K562 (cell line): Measurements from ENCODE around the gene SFSWAP. TPM values are rescaled to one million over a fixed set of nuclear protein-coding genes. Genes with fewer than 3 reads are reported as not detected.
A peak's percentile ranks its signal among the peaks of the same experiment; 100 is the strongest.

ENCODE experiments used
- ATAC-seq: fragments of 200-7000 bp; cut with Tn5 transposase; 3 replicates; pipeline ENCODE4 v1.9.1; 2020; ENCODE audit warnings: moderate library complexity
- BruUV-seq: library from RNA; stranded (reverse); fragments of 400-500 nt; replicated peaks from 2 replicates; lab custom pipeline; 2021; lab: Mats Ljungman, UMichigan
- CTCF ChIA-PET: fragments of 300-600 bp; formaldehyde crosslinking; extraction: SDS; loops from one replicate; lab custom pipeline; 2021; ENCODE audit warnings: low intra/inter-chr PET ratio; lab: Yijun Ruan, JAX
- POLR2A ChIA-PET: fragments of 300-600, 350-650 bp; sonication (Branson Sonifier 250); formaldehyde crosslinking; extraction: SDS; loops from one replicate; lab custom pipeline; 2021; ENCODE audit warnings: antibody characterized with exemption, inconsistent platforms; lab: Yijun Ruan, JAX
- DNase-seq, 4 experiments: peaks; one replicate each; pipeline versions ENCODE4 v3.0.0 to v3.0.0-alpha.2; 2011 to 2018; ENCODE audit warnings: low spot score in 3 of 4, mixed read lengths in 3 of 4; ENCODE audit errors: extremely low read depth in 1 of 4
- FAIRE-seq: peaks from 2 replicates; lab custom pipeline; 2011; peaks lifted over from hg19 to GRCh38; lab: Jason Lieb, UNC
- H2AFZ ChIP-seq: 2 replicates; pipeline ENCODE4 v1.6.0; 2011; ENCODE audit warnings: low read depth, low read length, control low read depth, inconsistent platforms
- H3K27ac ChIP-seq: fragments of 200-600 bp; 3 replicates; pipeline ENCODE4 v1.8.0; 2011; ENCODE audit warnings: low read depth, mild to moderate bottlenecking, control low read depth, inconsistent platforms, low read length, moderate library complexity, mixed read lengths; ENCODE audit errors: extremely low read depth
- H3K27me3 ChIP-seq, 2 experiments: fragments of 300-600 bp in 1 of 2; 2 replicates in 1 of 2; 3 replicates in 1 of 2; pipeline versions ENCODE4 v1.6.0 to v1.8.0; 2011; ENCODE audit warnings: inconsistent platforms in 2 of 2, low read length in 2 of 2, mild to moderate bottlenecking in 1 of 2, mixed read lengths in 1 of 2, moderate library complexity in 1 of 2; ENCODE audit not compliant: control insufficient read depth in 2 of 2, insufficient read depth in 2 of 2
- H3K36me3 ChIP-seq: fragments of 300-600 bp; 3 replicates; pipeline ENCODE4 v1.8.0; 2011; ENCODE audit warnings: mild to moderate bottlenecking, low read length, inconsistent platforms; ENCODE audit not compliant: control insufficient read depth, insufficient read depth
- H3K4me1 ChIP-seq, 2 experiments: fragments of 200-600 bp in 1 of 2; replicated peaks in 1 of 2; 2 replicates in 1 of 2; 3 replicates in 1 of 2; pipeline versions ENCODE4 v1.5.1 to v1.8.0; 2011; ENCODE audit warnings: inconsistent platforms in 2 of 2, low read length in 2 of 2, mild to moderate bottlenecking in 1 of 2, mixed read lengths in 1 of 2, moderate library complexity in 1 of 2; ENCODE audit not compliant: control insufficient read depth in 2 of 2, insufficient read depth in 2 of 2
- H3K4me2 ChIP-seq: 2 replicates; pipeline ENCODE4 v1.6.1; 2011; ENCODE audit warnings: low read length, control low read depth, inconsistent platforms, mixed read lengths; ENCODE audit not compliant: insufficient read depth
- H3K4me3 ChIP-seq: fragments of 200-600 bp; sonication (generic), shearing (Covaris generic); 2 replicates; pipeline ENCODE4 v1.5.1; 2016; ENCODE audit warnings: control low read depth, inconsistent platforms
- H3K79me2 ChIP-seq: fragments of 200-600 bp; 3 replicates; pipeline ENCODE4 v1.8.0; 2011; ENCODE audit warnings: low read length, inconsistent platforms; ENCODE audit not compliant: control insufficient read depth, insufficient read depth
- H3K9ac ChIP-seq, 2 experiments: 2 replicates each; pipeline versions ENCODE4 v1.6.0 to v1.6.1; 2011; ENCODE audit warnings: low read depth in 2 of 2, low read length in 2 of 2, control low read depth in 1 of 2, inconsistent platforms in 1 of 2, mild to moderate bottlenecking in 1 of 2, mixed read lengths in 1 of 2; ENCODE audit not compliant: insufficient read depth in 1 of 2
- H3K9me1 ChIP-seq: one replicate; pipeline ENCODE4 v1.6.0; 2011; ENCODE audit warnings: inconsistent platforms, mild to moderate bottlenecking, low read length, moderate library complexity; ENCODE audit not compliant: control insufficient read depth, insufficient read depth
- H3K9me3 ChIP-seq: replicated peaks from 2 replicates; pipeline ENCODE4 v1.5.1; 2011; ENCODE audit warnings: low read depth, low read length, inconsistent platforms; ENCODE audit not compliant: control insufficient read depth, insufficient read depth
- H4K20me1 ChIP-seq: replicated peaks from 2 replicates; pipeline ENCODE4 v1.6.1; 2011; ENCODE audit warnings: low read length, inconsistent platforms, mixed read lengths; ENCODE audit not compliant: control insufficient read depth, insufficient read depth
- EGR1 ChIP-seq: fragments of 450-650 bp; conservative IDR thresholded peaks from 2 replicates; pipeline ENCODE4 v1.6.1; 2017; ENCODE audit warnings: mild to moderate bottlenecking
- MLX ChIP-seq, 2 experiments: fragments of 450-650 bp in 1 of 2; sonication (generic) in 1 of 2; formaldehyde crosslinking; conservative IDR thresholded peaks; 2 replicates each; pipeline versions ENCODE4 v1.4.0 to v1.8.1; 2020 to 2022; ENCODE audit warnings: mild to moderate bottlenecking in 1 of 2, missing genetic modification reagents in 1 of 2
- NFIC ChIP-seq: fragments of 450-650 bp; IDR thresholded peaks from 2 replicates; pipeline ENCODE4 v1.6.1; 2017; ENCODE audit warnings: mild to moderate bottlenecking, inconsistent platforms
- NR2F6 ChIP-seq: fragments of 450-650 bp; formaldehyde crosslinking; IDR thresholded peaks from 2 replicates; pipeline ENCODE4 v1.4.0; 2020; ENCODE audit warnings: mild to moderate bottlenecking
- ZKSCAN1 ChIP-seq: fragments of 150-350 bp; IDR thresholded peaks from 2 replicates; pipeline ENCODE4 v1.6.1; 2016; ENCODE audit warnings: low read depth, low read length
- ZNF324 ChIP-seq: fragments of 250-450 bp; sonication (Bioruptor Pico); IDR thresholded peaks from 2 replicates; pipeline ENCODE4 v1.4.0; 2020; ENCODE audit warnings: mild to moderate bottlenecking
- ZNF408 ChIP-seq: fragments of 250-450 bp; sonication (Bioruptor Pico); IDR thresholded peaks from 2 replicates; pipeline ENCODE4 v1.4.0; 2020; ENCODE audit warnings: low read depth, mild to moderate bottlenecking, moderate library complexity
- ZNF79 ChIP-seq: fragments of 250-450 bp; sonication (Bioruptor Pico); IDR thresholded peaks from 2 replicates; pipeline ENCODE4 v1.4.0; 2020; ENCODE audit warnings: low read depth, mild to moderate bottlenecking, moderate library complexity
- whole genome bisulfite sequencing: fragments of 100-300 bp; shearing (Covaris generic); methylation state at CpG from one replicate; pipeline ENCODE4 v1.1.6; 2016; ENCODE audit warnings: low coverage, mixed read lengths; ENCODE audit not compliant: insufficient coverage; ENCODE audit errors: missing lambda C conversion rate; 5-methylcytosine and 5-hydroxymethylcytosine counted together
- in situ Hi-C: fragments of 300-500 bp; cut with MboI; formaldehyde crosslinking; loops from 4 replicates; pipeline ENCODE4 v1.15.0; 2018; ENCODE audit warnings: inconsistent platforms, mixed read lengths
- intact Hi-C: fragments of 100-400 bp; cut with micrococcal nuclease; formaldehyde crosslinking; loops from 2 replicates; pipeline ENCODE4 v1.14.2; 2022
- polyA plus RNA-seq, 8 experiments: library from polyadenylated mRNA; depleted of rRNA in 4 of 8; stranded (reverse) in 5 of 8; unstranded in 3 of 8; fragments of >200 nt; fragmentation: Nextera tagmentation in 2 of 8; fragmentation: Illumina TruSeq in 1 of 8; extraction: Ambion mirVana in 2 of 8; extraction: Trizol in 1 of 8; gene quantifications; 2 replicates each; pipeline versions ENCODE4 v1.2.1 to v1.2.3, GENCODE V29; 2011 to 2014; ENCODE audit warnings: inconsistent platforms in 1 of 8, missing spikeins in 1 of 8
- total RNA-seq, 7 experiments: library from RNA; depleted of rRNA in 6 of 7; stranded (reverse); fragments of >200 nt in 6 of 7; fragmentation: Illumina TruSeq in 2 of 7; extraction: Trizol in 2 of 7; gene quantifications; 2 replicates each; pipeline versions ENCODE4 v1.2.1 to v1.2.3, GENCODE V29; 2011 to 2021; ENCODE audit warnings: low replicate concordance in 1 of 7

The SFSWAP gene
- total and polyA plus RNA-seq, 9 of the 15 experiments (the other 6 are each of a cell fraction or from before 2014, with no cell fraction given) = 2.4 to 60.4 (median 32.6) TPM

- TF ChIP-seq EGR1 = no peak
- TF ChIP-seq NR2F6 (CRISPR knock-in tag) = no peak
- TF ChIP-seq MLX (CRISPR knock-in tag; conservative IDR thresholded peaks at IDR 0.05) = no peak
- TF ChIP-seq ZKSCAN1 = no peak
- no peak for TF ChIP-seq ZNF79 (CRISPR knock-in tag)
These were observed 133.2 kb downstream of the SFSWAP start (continued) for GRCh38 chr12:131844140-131844539.

- H3K4me3 ChIP-seq = no peak overlapping the region
- H4K20me1 ChIP-seq = no peaks in the 10 kb centered on the region
- ChIA-PET POLR2A (interaction anchor here (1.2 kb wide), 1 partner anchor 16 kb away, joined by 3 read pairs; no protein-coding TSS in a partner anchor), CTCF (no interaction called here)
- no peaks in the 10 kb centered on the region for H3K9me1 ChIP-seq
- no peak overlapping the region for H3K4me2 ChIP-seq
- no peak for ATAC-seq
- no peak overlapping the region for H2AFZ ChIP-seq
- no peaks in the 10 kb centered on the region for H3K79me2 ChIP-seq
- H3K9me3 ChIP-seq = no peaks in the 10 kb centered on the region
- BruUV-seq = no TSS peak
- WGBS = 74% methylated on average over 17 of the region's 25 CpGs
- no peak for DNase-seq
- peaks cover 0 to 36% of the 10 kb centered on the region in 2 experiments; a peak in 2 of 5 replicates for H3K4me1 ChIP-seq
- H3K36me3 ChIP-seq = no peaks in the 10 kb centered on the region
- intact Hi-C loops = no loop called here
- no peak overlapping the region for H3K27ac ChIP-seq
- no peaks in the 10 kb centered on the region for H3K27me3 ChIP-seq
- no peak for FAIRE-seq
- no peak overlapping the region for H3K9ac ChIP-seq
- in situ Hi-C loops = no loop called here
- no peak for TF ChIP-seq ZNF408
- peak; percentile 67 for TF ChIP-seq NFIC
- TF ChIP-seq ZNF324 = no peak
These were observed 133.8 kb downstream of the SFSWAP start for GRCh38 chr12:131844656-131845055.
